HepG2 (cell line): ENCODE results near the gene CLEC20A. TPM values are rescaled to one million over a fixed set of nuclear protein-coding genes. Genes with fewer than 3 reads are reported as not detected.

Source experiments
- AKNA ChIP-seq: sonication (generic); formaldehyde crosslinking; IDR thresholded peaks from 2 replicates; pipeline ENCODE4 v1.4.0; 2020; ENCODE audit warnings: missing genetic modification reagents, borderline replicate concordance
- ARID5B ChIP-seq: IDR thresholded peaks from 2 replicates; pipeline ENCODE4 v1.4.0; 2020; ENCODE audit warnings: mild to moderate bottlenecking, missing genetic modification reagents
- BRF2 ChIP-seq: sonication (generic); formaldehyde crosslinking; IDR thresholded peaks from 2 replicates; pipeline ENCODE4 v1.8.1; 2022; ENCODE audit warnings: mild to moderate bottlenecking, missing genetic modification reagents
- LCORL ChIP-seq, 2 experiments: fragments of 450-650 bp in 1 of 2; sonication (generic) in 1 of 2; formaldehyde crosslinking in 1 of 2; IDR thresholded peaks; 2 replicates each; pipeline versions ENCODE4 v1.5.0 to v1.6.1; 2017 to 2020; ENCODE audit warnings: antibody characterized with exemption in 1 of 2, missing genetic modification reagents in 1 of 2
- RAD21 ChIP-seq: fragments of 450-650 bp; formaldehyde crosslinking; IDR thresholded peaks from 2 replicates; pipeline ENCODE4 v1.5.0; 2020; ENCODE audit warnings: mild to moderate bottlenecking
- SIN3A ChIP-seq: IDR thresholded peaks from 2 replicates; pipeline ENCODE4 v1.6.1; 2011; ENCODE audit warnings: low read depth, mild to moderate bottlenecking, control low read depth, low read length, borderline replicate concordance
- SMAD1 ChIP-seq: sonication (generic); formaldehyde crosslinking; IDR thresholded peaks from 2 replicates; pipeline ENCODE4 v1.4.0; 2020; ENCODE audit warnings: missing genetic modification reagents, low read depth, mild to moderate bottlenecking, borderline replicate concordance
- STAT6 ChIP-seq: sonication (generic); formaldehyde crosslinking; IDR thresholded peaks from 2 replicates; pipeline ENCODE4 v1.4.0; 2020; ENCODE audit warnings: missing genetic modification reagents, mild to moderate bottlenecking, borderline replicate concordance
- TBX3 ChIP-seq: fragments of 450-650 bp; IDR thresholded peaks from 2 replicates; pipeline ENCODE4 v1.6.1; 2017; ENCODE audit warnings: antibody characterized with exemption, mild to moderate bottlenecking, inconsistent platforms, borderline replicate concordance
- TEF ChIP-seq: sonication (generic); formaldehyde crosslinking; IDR thresholded peaks from 2 replicates; pipeline ENCODE4 v1.5.0; 2020; ENCODE audit warnings: missing genetic modification reagents
- THRA ChIP-seq: sonication (generic); formaldehyde crosslinking; IDR thresholded peaks from 2 replicates; pipeline ENCODE4 v1.4.0; 2020; ENCODE audit warnings: missing genetic modification reagents, borderline replicate concordance
- ZFP41 ChIP-seq: sonication (generic); formaldehyde crosslinking; IDR thresholded peaks from 2 replicates; pipeline ENCODE4 v1.4.0; 2020; ENCODE audit warnings: mild to moderate bottlenecking, missing genetic modification reagents, borderline replicate concordance
- ZNF12 ChIP-seq: sonication (generic); formaldehyde crosslinking; IDR thresholded peaks from 2 replicates; pipeline ENCODE4 v1.5.0; 2020; ENCODE audit warnings: missing genetic modification reagents
- polyA plus RNA-seq, 8 experiments: library from polyadenylated mRNA; depleted of rRNA in 3 of 8; stranded (reverse) in 7 of 8; unstranded in 1 of 8; fragments of >200 nt; fragmentation: Illumina TruSeq in 4 of 8; extraction: Trizol in 4 of 8; gene quantifications; 2 replicates each; pipeline versions ENCODE4 v1.2.1 to v1.2.3, GENCODE V29; 2011 to 2016; ENCODE audit warnings: low read depth in 4 of 8, missing spikeins in 1 of 8, mixed read lengths in 1 of 8; ENCODE audit not compliant: insufficient read depth in 1 of 8
- total RNA-seq, 5 experiments: library from RNA; depleted of rRNA; stranded (reverse); fragments of >200 nt; fragmentation: Illumina TruSeq; extraction: Trizol; gene quantifications; 2 replicates each; pipeline ENCODE4 v1.2.3, GENCODE V29; 2016; ENCODE audit warnings: low read depth in 1 of 5

CLEC20A gene
- total and polyA plus RNA-seq, 2 of the 13 experiments (the other 11 are each of a cell fraction or from before 2014, with no cell fraction given): not detected

- peak; percentile 32; the same call in 1 of the 2 replicates for TF ChIP-seq ARID5B (CRISPR knock-in tag)
- no peak for TF ChIP-seq TEF
- no peak for TF ChIP-seq BRF2 (CRISPR knock-in tag)
- no peak for TF ChIP-seq TBX3
- TF ChIP-seq ZNF12: peak; percentile 22; the same call in 1 of the 2 replicates
- no peak for TF ChIP-seq AKNA (CRISPR knock-in tag)
- no peak for TF ChIP-seq LCORL (IDR thresholded peaks at IDR 0.05)
- 0 out of 2 replicates have a peak, but pooled peaks have one; percentile 36 for TF ChIP-seq LCORL (CRISPR knock-in tag; IDR thresholded peaks at IDR 0.05)
- TF ChIP-seq STAT6 (CRISPR knock-in tag): no peak
- no peak for TF ChIP-seq THRA
- no peak for TF ChIP-seq ZFP41
- TF ChIP-seq RAD21 (CRISPR knock-in tag): peak; percentile 89
- no peak for TF ChIP-seq SMAD1 (CRISPR knock-in tag)
- no peak for TF ChIP-seq SIN3A
Observed at GRCh38 chr1:178532392-178532791, 35.6 kb upstream of the CLEC20A start (continued).
